ENCODE results near the gene SAMD5. TPM values are rescaled to one million over a fixed set of nuclear protein-coding genes. Genes with fewer than 3 reads are reported as not detected.

Gene SAMD5
- not detected for total RNA-seq

GRCh38 chr6:147508042-147508865 lies at the start of gene SAMD5:
Gene SAMD5, plus strand, starts transcription at chr6:147508690. Its CDS starts 239 bp downstream, at chr6:147508929.
- Histone ChIP-seq H3K27me3 (ENCODE audit: insufficient read depth, low read length) (peaks cover 72% of the 10 kb centered on the region), H3K4me3 (ENCODE audit: low read length) (no peak within 1 kb of the TSS), H3K9me3 (ENCODE audit: low read depth, low read length) (no peaks in the 10 kb centered on the region), H3K4me1 (ENCODE audit: insufficient read depth, low read length) (peaks cover 11% of the 10 kb centered on the region)

- Histone ChIP-seq H3K4me3 (ENCODE audit: low read length) (no peak overlapping the region), H3K9me3 (ENCODE audit: low read depth, low read length) (no peaks in the 10 kb centered on the region), H3K4me1 (ENCODE audit: insufficient read depth, low read length) (no peaks in the 10 kb centered on the region), H3K27me3 (ENCODE audit: insufficient read depth, low read length) (no peaks in the 10 kb centered on the region)
Observed at GRCh38 chr6:147459780-147460179, 48.7 kb upstream of the SAMD5 start.

GRCh38 chr6:147463651-147464050 lies 44.8 kb upstream of the SAMD5 start:
- no peaks in the 10 kb centered on the region for H3K27me3 ChIP-seq (ENCODE audit: insufficient read depth, low read length)
- H3K4me3 ChIP-seq (ENCODE audit: low read length) = no peak overlapping the region
- H3K9me3 ChIP-seq (ENCODE audit: low read depth, low read length) = no peaks in the 10 kb centered on the region
- H3K4me1 ChIP-seq (ENCODE audit: insufficient read depth, low read length) = no peaks in the 10 kb centered on the region

GRCh38 chr6:147467428-147467827 lies 41.1 kb upstream of the SAMD5 start:
- Histone ChIP-seq H3K9me3 (ENCODE audit: low read depth, low read length) (no peaks in the 10 kb centered on the region), H3K27me3 (ENCODE audit: insufficient read depth, low read length) (no peaks in the 10 kb centered on the region), H3K4me1 (ENCODE audit: insufficient read depth, low read length) (no peaks in the 10 kb centered on the region), H3K4me3 (ENCODE audit: low read length) (no peak overlapping the region)

- Histone ChIP-seq H3K4me3 (ENCODE audit: low read length) (no peak overlapping the region), H3K9me3 (ENCODE audit: low read depth, low read length) (no peaks in the 10 kb centered on the region), H3K4me1 (ENCODE audit: insufficient read depth, low read length) (no peaks in the 10 kb centered on the region), H3K27me3 (ENCODE audit: insufficient read depth, low read length) (no peaks in the 10 kb centered on the region)
Observed at GRCh38 chr6:147467886-147468285, 40.6 kb upstream of the SAMD5 start.

GRCh38 chr6:147468634-147469033 lies 39.9 kb upstream of the SAMD5 start:
- H3K27me3 ChIP-seq (ENCODE audit: insufficient read depth, low read length) = no peaks in the 10 kb centered on the region
- H3K4me3 ChIP-seq (ENCODE audit: low read length) = no peak overlapping the region
- H3K4me1 ChIP-seq (ENCODE audit: insufficient read depth, low read length) = no peaks in the 10 kb centered on the region
- no peaks in the 10 kb centered on the region for H3K9me3 ChIP-seq (ENCODE audit: low read depth, low read length)

- Histone ChIP-seq H3K9me3 (ENCODE audit: low read depth, low read length) (no peaks in the 10 kb centered on the region), H3K4me1 (ENCODE audit: insufficient read depth, low read length) (no peaks in the 10 kb centered on the region), H3K27me3 (ENCODE audit: insufficient read depth, low read length) (no peaks in the 10 kb centered on the region), H3K4me3 (ENCODE audit: low read length) (no peak overlapping the region)
Observed at GRCh38 chr6:147479857-147480256, 28.6 kb upstream of the SAMD5 start.

GRCh38 chr6:147486683-147487082 lies 21.8 kb upstream of the SAMD5 start:
- Histone ChIP-seq H3K9me3 (ENCODE audit: low read depth, low read length) (no peaks in the 10 kb centered on the region), H3K27me3 (ENCODE audit: insufficient read depth, low read length) (no peaks in the 10 kb centered on the region), H3K4me3 (ENCODE audit: low read length) (no peak overlapping the region), H3K4me1 (ENCODE audit: insufficient read depth, low read length) (no peaks in the 10 kb centered on the region)

- peaks cover 5% of the 10 kb centered on the region for H3K9me3 ChIP-seq (ENCODE audit: low read depth, low read length)
- no peak overlapping the region for H3K4me3 ChIP-seq (ENCODE audit: low read length)
Observed at GRCh38 chr6:147497472-147497871, 11.0 kb upstream of the SAMD5 start.

GRCh38 chr6:147503587-147503986 lies 4.9 kb upstream of the SAMD5 start:
- Histone ChIP-seq H3K4me3 (ENCODE audit: low read length) (no peak overlapping the region), H3K4me1 (ENCODE audit: insufficient read depth, low read length) (peaks cover 11% of the 10 kb centered on the region), H3K27me3 (ENCODE audit: insufficient read depth, low read length) (peaks cover 47% of the 10 kb centered on the region), H3K9me3 (ENCODE audit: low read depth, low read length) (no peaks in the 10 kb centered on the region)

More at GRCh38 chr6:147497472-147497871, 11.0 kb upstream of the SAMD5 start:
- Histone ChIP-seq H3K27me3 (ENCODE audit: insufficient read depth, low read length) (peaks cover 7% of the 10 kb centered on the region), H3K4me1 (ENCODE audit: insufficient read depth, low read length) (no peaks in the 10 kb centered on the region)

- H3K4me3 ChIP-seq (ENCODE audit: low read length) = no peak overlapping the region
- H3K9me3 ChIP-seq (ENCODE audit: low read depth, low read length) = no peaks in the 10 kb centered on the region
- H3K27me3 ChIP-seq (ENCODE audit: insufficient read depth, low read length) = peaks cover 57% of the 10 kb centered on the region
- peaks cover 11% of the 10 kb centered on the region for H3K4me1 ChIP-seq (ENCODE audit: insufficient read depth, low read length)
Observed at GRCh38 chr6:147504848-147505247, 3.6 kb upstream of the SAMD5 start.

- peaks cover 68% of the 10 kb centered on the region for H3K27me3 ChIP-seq (ENCODE audit: insufficient read depth, low read length)
- no peaks in the 10 kb centered on the region for H3K9me3 ChIP-seq (ENCODE audit: low read depth, low read length)
- no peak overlapping the region for H3K4me3 ChIP-seq (ENCODE audit: low read length)
- H3K4me1 ChIP-seq (ENCODE audit: insufficient read depth, low read length) = peaks cover 11% of the 10 kb centered on the region
Observed at GRCh38 chr6:147506704-147507114, 1.8 kb upstream of the SAMD5 start.

- peaks cover 72% of the 10 kb centered on the region for H3K27me3 ChIP-seq (ENCODE audit: insufficient read depth, low read length)
- H3K4me3 ChIP-seq (ENCODE audit: low read length) = no peak overlapping the region
- H3K4me1 ChIP-seq (ENCODE audit: insufficient read depth, low read length) = peaks cover 11% of the 10 kb centered on the region
- no peaks in the 10 kb centered on the region for H3K9me3 ChIP-seq (ENCODE audit: low read depth, low read length)
Observed at GRCh38 chr6:147507162-147508041, 1.1 kb upstream of the SAMD5 start.

GRCh38 chr6:147508866-147509608 lies 547 bp downstream of the SAMD5 start:
- H3K27me3 ChIP-seq (ENCODE audit: insufficient read depth, low read length) = peaks cover 66% of the 10 kb centered on the region

GRCh38 chr6:147509891-147510290 lies 1.4 kb downstream of the SAMD5 start:
- Histone ChIP-seq H3K9me3 (ENCODE audit: low read depth, low read length) (no peaks in the 10 kb centered on the region), H3K4me1 (ENCODE audit: insufficient read depth, low read length) (peaks cover 11% of the 10 kb centered on the region), H3K4me3 (ENCODE audit: low read length) (no peak overlapping the region), H3K27me3 (ENCODE audit: insufficient read depth, low read length) (peaks cover 61% of the 10 kb centered on the region)

More at GRCh38 chr6:147508866-147509608, 547 bp downstream of the SAMD5 start:
- Histone ChIP-seq H3K4me3 (ENCODE audit: low read length) (no peak overlapping the region), H3K9me3 (ENCODE audit: low read depth, low read length) (no peaks in the 10 kb centered on the region), H3K4me1 (ENCODE audit: insufficient read depth, low read length) (peaks cover 11% of the 10 kb centered on the region)
